HG02642 (cell line): ENCODE results near the gene TRNT1.

Experiments used
- ATAC-seq: cut with Tn5 transposase; IDR thresholded peaks from one replicate; pipeline ENCODE4 v1.9.1; 2021; ENCODE audit warnings: mild to moderate bottlenecking; ENCODE audit not compliant: unreplicated experiment, poor library complexity

Gene TRNT1

GRCh38 chr3:3110299-3110630 lies 16.5 kb upstream of the TRNT1 start, which contains the start of gene IL5RA:
TSS of gene IL5RA (minus strand) at chr3:3110374. CDS start at chr3:3104984, 5,390 bp downstream.
- ATAC-seq: peak; percentile 66

DNA sequence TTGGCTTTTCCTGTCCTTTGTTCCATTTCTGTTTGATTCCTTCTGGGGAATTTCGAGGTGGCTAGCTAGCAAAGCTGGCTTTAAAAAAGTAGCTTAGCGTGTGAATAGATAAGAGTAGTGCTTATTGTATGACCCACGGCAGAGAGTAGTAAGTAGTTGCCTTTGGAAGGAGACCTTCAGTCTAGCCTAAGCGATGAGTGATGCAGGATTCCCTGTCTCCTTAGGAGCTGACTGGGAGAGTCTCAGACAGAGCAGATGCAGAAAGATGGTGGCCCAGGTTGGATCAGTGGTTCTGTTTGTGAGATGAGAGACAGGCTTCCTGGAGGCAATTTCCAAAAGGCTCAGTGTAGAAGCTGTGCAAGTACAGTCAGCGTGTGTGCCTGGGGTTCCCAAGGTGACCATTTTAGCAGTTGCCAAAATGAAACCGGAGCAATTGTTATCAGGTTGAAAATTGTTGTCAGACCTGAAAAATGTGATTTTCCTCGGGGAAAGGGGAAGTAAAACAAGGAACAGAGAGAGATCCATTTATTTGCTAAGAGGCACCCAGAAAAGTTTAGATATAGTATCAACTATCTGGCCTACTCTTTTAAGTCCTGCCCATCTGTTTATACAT lies 15.9 kb upstream of the TRNT1 start:
- ATAC-seq: peak; percentile 39

DNA sequence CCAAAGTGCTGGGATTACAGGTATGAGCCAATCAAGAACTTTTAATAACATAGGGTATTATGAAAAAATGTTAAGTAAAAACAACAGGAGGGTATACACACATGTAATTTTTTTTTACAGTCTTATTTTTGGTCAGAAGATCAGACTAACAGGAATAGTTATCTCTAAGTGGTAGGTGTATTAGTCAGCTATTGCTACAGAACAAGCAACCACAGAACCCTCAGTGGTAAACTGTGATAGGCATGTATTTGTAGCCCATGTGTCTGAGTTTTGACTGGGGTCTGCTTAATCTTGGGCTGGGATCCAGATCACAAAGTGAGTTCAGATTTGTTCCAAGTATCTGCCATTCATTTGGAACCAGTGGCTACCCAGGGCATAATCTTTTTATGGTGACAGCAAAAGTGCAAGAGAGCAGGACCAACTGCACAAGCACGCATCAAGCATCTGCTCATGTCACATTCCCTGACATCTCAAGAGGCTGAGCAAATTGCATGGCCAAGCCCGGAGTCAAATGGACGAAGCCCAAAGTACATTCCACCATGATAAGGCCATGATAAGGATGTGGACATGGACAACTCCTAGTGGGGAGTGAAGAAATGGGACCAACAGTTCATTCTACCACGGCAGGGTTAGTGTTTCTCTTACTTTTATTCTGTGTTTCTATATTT lies 13.6 kb upstream of the TRNT1 start:
- ATAC-seq: no peak

GRCh38 chr3:3117651-3118050 lies 9.1 kb upstream of the TRNT1 start:
- ATAC-seq: no peak

DNA sequence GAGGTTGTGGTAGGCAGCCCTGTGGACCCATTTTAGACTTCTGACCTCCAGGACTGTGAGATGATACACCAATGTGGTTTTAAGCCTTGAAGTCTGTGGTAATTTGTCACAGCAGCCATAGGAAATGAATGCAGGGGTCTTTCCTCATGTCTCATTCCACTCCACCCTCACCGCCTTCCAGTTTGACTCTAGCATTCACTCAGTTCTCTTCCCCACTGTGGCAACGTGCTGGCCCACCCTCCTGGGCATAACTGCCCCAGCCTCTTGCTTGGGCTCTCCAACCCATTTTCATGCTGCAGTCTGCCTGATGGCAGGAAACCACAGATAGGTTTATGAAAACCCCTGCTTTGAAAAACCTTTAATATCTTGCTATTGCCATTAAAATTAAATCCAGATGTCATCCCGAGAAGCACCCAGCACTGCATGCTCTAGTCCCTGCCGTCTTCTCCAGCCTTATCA lies 7.3 kb upstream of the TRNT1 start:
- no peak for ATAC-seq

DNA sequence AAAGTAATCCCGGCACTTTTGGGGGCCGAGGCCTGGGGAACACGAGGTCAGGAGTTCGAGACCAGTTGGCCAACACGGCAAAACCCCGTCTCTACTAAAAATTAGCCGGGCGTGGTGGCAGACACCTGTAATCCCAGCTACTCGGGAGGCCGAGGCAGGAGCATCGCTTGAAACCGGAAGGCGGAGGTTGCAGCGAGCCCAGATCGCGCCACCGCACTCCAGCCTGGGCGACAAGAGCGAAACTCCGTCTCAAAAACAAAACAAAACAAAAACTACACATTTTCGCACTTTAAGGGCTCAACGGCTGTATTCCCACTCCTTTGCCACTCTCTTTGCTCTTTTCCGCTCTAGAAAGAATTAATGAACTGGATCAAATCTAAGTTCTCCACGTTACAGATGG lies 763 bp upstream of the TRNT1 start:
- no peak for ATAC-seq

GRCh38 chr3:3127432-3128010 lies 781 bp downstream of the TRNT1 start:
- ATAC-seq: peak; percentile 21

GRCh38 chr3:3129579-3129978 lies 2.8 kb downstream of the TRNT1 start:
- no peak for ATAC-seq

- ATAC-seq: no peak
Measured at GRCh38 chr3:3133500-3133899, 6.8 kb downstream of the TRNT1 start.

GRCh38 chr3:3134750-3135448 lies 8.2 kb downstream of the TRNT1 start:
- ATAC-seq: no peak

DNA sequence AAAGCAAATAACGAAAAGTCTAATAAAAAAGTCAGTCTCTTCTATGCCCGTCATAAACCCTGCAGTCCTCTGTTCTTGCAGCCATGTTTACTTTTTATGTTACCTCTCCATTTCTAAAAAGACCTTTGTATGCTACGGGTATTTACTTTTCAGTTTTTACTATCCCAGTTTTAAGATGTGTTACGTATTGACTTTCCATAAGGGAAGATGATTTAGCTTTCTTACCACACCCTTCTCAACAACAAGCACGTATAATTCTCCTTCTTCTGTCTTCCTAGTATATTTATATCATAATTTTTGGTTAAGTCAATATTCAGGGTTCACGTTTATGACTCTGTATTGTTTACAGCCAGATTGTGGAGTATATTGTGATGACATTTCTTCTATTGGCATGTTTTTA lies 10.8 kb downstream of the TRNT1 start:
- no peak for ATAC-seq

DNA sequence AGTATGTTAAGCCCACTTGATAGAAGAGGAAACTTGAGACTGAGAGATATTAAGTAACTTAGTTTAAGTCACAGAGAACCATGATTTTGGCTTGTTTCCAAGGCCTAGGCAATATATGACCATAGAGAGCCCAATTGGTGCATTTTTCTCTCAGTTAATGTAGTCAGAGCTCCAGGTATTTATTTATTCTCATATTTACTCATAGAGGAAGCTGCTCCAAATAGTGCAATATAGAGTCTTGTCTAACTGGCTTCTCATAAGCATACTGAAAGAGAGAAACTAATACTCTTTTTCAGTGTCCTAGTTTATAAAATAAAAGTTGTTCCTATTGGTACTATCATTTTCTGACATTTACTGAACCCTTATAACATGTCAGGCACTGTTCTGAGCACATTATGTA lies 15.2 kb downstream of the TRNT1 start:
- peak; percentile 53 for ATAC-seq

GRCh38 chr3:3145831-3146230 lies 19.1 kb downstream of the TRNT1 start:
- no peak for ATAC-seq

DNA sequence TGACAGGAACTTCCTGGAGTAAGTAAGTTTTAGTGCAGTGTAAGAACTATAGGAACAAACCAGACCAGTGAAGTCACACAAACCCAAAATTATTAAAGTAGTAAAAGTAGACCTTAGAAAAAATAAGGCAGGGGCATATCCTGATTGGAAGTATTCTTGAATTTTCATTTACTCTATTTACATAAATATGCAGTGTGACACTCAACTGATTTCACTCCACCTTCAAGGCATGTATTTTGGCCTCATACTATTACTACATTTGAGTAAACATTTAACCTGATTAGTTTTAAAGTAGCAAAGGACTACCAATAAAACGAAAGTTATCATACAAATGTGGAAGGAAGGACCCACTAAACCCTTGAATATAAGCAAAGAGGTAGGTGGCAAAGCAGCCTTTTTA lies 22.8 kb downstream of the TRNT1 start:
- ATAC-seq: no peak

GRCh38 chr3:3151513-3151912 lies 24.8 kb downstream of the TRNT1 start:
- no peak for ATAC-seq

DNA sequence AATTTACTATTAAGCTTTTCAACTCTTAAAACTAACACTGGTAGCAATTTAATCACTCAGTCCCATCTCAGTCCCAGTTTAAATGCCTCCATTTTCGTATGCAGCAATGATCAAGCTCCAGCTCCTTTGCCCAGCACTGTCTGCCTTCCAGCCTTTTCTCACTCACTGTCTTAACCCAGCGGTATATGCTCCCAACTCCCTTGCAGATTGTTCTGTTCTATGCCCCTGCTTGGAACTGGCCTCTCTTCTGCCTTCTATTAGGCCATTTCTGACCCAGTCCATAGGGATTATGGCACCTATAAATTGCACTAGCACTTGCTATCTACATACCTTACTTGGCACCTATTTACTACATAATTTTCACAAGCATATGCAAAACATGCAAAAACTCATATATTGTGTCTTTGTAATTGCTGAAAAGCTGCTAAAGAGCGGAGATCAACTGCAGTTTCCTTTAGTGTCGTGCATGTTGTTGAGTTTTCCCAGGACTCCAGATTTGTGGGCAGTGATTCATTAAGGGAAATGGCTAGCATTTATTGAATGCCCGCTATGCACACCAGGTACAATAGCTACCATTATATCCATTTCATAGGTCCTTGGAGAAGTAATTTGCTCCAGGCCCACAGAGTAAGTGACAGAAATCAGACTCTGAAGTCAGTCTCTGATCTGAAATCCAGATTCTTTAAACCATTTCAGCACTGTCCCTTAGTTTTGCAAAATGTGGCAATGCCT lies 28.3 kb downstream of the TRNT1 start:
- ATAC-seq: no peak

- ATAC-seq: no peak
Measured at GRCh38 chr3:3157484-3157883, 30.7 kb downstream of the TRNT1 start.

DNA sequence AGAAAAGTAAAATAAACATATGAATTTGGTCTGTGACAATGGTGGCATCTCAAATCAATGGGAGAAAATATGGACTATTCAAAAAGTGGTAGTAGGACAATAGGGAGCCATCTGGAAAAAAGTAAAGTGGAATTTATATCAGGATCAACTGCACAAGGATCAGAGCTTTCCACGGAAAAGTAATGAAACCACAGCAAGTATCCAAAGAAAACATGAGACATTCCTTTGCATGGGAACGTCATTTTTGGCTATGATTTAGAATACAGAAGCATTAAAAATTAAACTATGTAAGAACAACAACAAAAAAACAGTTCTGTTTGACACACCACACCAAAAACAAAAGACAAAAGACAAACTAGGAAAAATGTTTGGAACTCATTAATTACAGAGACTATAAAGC lies 34.1 kb downstream of the TRNT1 start:
- no peak for ATAC-seq

GRCh38 chr3:3165241-3165640 lies 38.5 kb downstream of the TRNT1 start:
- ATAC-seq: no peak

DNA sequence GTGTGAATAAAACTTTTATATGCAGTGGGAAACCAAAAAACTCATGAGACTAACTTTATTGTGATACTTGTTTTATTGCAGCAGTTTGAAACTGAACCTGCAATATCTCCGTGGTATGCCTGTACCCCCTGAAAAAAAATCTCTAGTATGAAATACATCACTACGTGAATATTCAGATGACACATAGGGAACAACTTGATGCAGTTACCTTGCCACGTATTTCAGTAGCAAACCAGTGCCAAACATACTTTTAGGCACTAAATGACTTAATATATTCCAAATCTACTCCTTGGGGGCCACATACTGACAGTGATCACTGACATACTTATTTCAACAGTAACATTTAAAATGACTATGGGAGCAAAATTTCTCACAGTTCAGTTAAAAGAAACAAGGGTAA lies 38.9 kb downstream of the TRNT1 start:
- no peak for ATAC-seq

- no peak for ATAC-seq
Measured at GRCh38 chr3:3170998-3171397, 44.3 kb downstream of the TRNT1 start.
